ENCODE data around the gene TKTL1. TPM values are rescaled to one million over a fixed set of nuclear protein-coding genes. Genes with fewer than 3 reads are reported as not detected.

Gene TKTL1
- polyA plus RNA-seq, 1 donor from 2014 or later, result 5.5 TPM

DNA sequence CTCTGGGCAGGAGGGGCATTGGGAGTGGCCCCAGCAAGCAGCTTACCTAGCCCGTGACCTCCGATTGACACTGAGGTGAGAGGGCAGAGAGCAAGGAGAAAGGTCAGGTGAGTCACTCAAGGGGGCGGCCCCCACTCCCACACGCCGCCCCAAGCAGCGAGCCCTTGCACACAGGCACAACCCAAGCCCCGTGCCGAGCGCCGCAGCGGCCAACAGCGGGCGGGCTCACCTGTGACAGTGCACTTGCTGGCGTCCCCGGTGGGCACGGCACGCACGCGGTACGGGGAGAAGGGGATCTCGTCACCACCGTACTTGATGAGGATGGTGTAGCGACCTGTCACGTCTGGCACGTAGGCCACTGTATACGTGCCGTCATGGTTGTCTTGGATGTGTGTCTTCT, 61.6 kb downstream of the TKTL1 start:
- Mint-ChIP-seq H3K27ac (peak overlapping the region in 1 of 3 donors; percentile 53), H3K4me1 (peaks cover 0 to 3% (median 2%) of the 10 kb centered on the region in 3 donors), H3K36me3 (no peaks in the 10 kb centered on the region), H3K9me3 (no peaks in the 10 kb centered on the region), H3K27me3 (no peaks in the 10 kb centered on the region), H3K4me3 (no peak overlapping the region)

GRCh38 chrX:154358011-154358410, 62.4 kb downstream of the TKTL1 start:
- Mint-ChIP-seq H3K36me3 (no peaks in the 10 kb centered on the region), H3K27me3 (no peaks in the 10 kb centered on the region), H3K9me3 (no peaks in the 10 kb centered on the region), H3K4me1 (peaks cover 0 to 3% (median 2%) of the 10 kb centered on the region in 3 donors), H3K27ac (no peak overlapping the region), H3K4me3 (no peak overlapping the region)

GRCh38 chrX:154358829-154359228, 63.2 kb downstream of the TKTL1 start:
- peak overlapping the region in 1 of 4 donors; percentile 67 for H3K4me3 Mint-ChIP-seq
- H3K27ac Mint-ChIP-seq, result peak overlapping the region in 1 of 3 donors; percentile 70
- H3K4me1 Mint-ChIP-seq, result peaks cover 0 to 1% (median 0%) of the 10 kb centered on the region in 3 donors
- no peaks in the 10 kb centered on the region for H3K36me3 Mint-ChIP-seq
- no peaks in the 10 kb centered on the region for H3K9me3 Mint-ChIP-seq
- H3K27me3 Mint-ChIP-seq, result no peaks in the 10 kb centered on the region

GRCh38 chrX:154359362-154360154, 64.0 kb downstream of the TKTL1 start:
- Mint-ChIP-seq H3K36me3 (no peaks in the 10 kb centered on the region), H3K4me1 (peaks cover 0 to 1% (median 0%) of the 10 kb centered on the region in 3 donors), H3K9me3 (no peaks in the 10 kb centered on the region), H3K27ac (peak overlapping the region in 2 of 3 donors; percentile 27 to 70), H3K4me3 (no peak overlapping the region), H3K27me3 (no peaks in the 10 kb centered on the region)

- Mint-ChIP-seq H3K4me1 (peaks cover 0 to 1% (median 0%) of the 10 kb centered on the region in 3 donors), H3K27ac (peak overlapping the region in 1 of 3 donors; percentile 85), H3K27me3 (no peaks in the 10 kb centered on the region), H3K9me3 (no peaks in the 10 kb centered on the region), H3K4me3 (no peak overlapping the region), H3K36me3 (no peaks in the 10 kb centered on the region)
These were observed 64.6 kb downstream of the TKTL1 start for GRCh38 chrX:154360155-154360713.

GRCh38 chrX:154362085-154362742, 66.6 kb downstream of the TKTL1 start:
- peak overlapping the region in 1 of 4 donors; percentile 33 for H3K4me3 Mint-ChIP-seq

GRCh38 chrX:154363706-154364439, 68.3 kb downstream of the TKTL1 start:
- Mint-ChIP-seq H3K4me3 (no peak overlapping the region), H3K9me3 (no peaks in the 10 kb centered on the region), H3K27ac (peak overlapping the region in 1 of 3 donors; percentile 85), H3K36me3 (no peaks in the 10 kb centered on the region), H3K4me1 (peaks cover 0 to 6% (median 4%) of the 10 kb centered on the region in 3 donors), H3K27me3 (no peaks in the 10 kb centered on the region)

More at GRCh38 chrX:154362085-154362742, 66.6 kb downstream of the TKTL1 start:
- Mint-ChIP-seq H3K9me3 (no peaks in the 10 kb centered on the region), H3K27me3 (no peaks in the 10 kb centered on the region), H3K36me3 (no peaks in the 10 kb centered on the region), H3K4me1 (peaks cover 0 to 1% (median 1%) of the 10 kb centered on the region in 3 donors), H3K27ac (peak overlapping the region; percentile 19 to 76 (median 73))

- H3K4me1 Mint-ChIP-seq, result peaks cover 0 to 9% (median 4%) of the 10 kb centered on the region in 3 donors
- H3K4me3 Mint-ChIP-seq, result peak overlapping the region in 1 of 4 donors; percentile 25
- no peaks in the 10 kb centered on the region for H3K27me3 Mint-ChIP-seq
- no peaks in the 10 kb centered on the region for H3K36me3 Mint-ChIP-seq
- H3K27ac Mint-ChIP-seq, result peak overlapping the region; percentile 61 to 85 (median 70)
- H3K9me3 Mint-ChIP-seq, result no peaks in the 10 kb centered on the region
These were observed 69.5 kb downstream of the TKTL1 start for GRCh38 chrX:154365052-154365600.

DNA sequence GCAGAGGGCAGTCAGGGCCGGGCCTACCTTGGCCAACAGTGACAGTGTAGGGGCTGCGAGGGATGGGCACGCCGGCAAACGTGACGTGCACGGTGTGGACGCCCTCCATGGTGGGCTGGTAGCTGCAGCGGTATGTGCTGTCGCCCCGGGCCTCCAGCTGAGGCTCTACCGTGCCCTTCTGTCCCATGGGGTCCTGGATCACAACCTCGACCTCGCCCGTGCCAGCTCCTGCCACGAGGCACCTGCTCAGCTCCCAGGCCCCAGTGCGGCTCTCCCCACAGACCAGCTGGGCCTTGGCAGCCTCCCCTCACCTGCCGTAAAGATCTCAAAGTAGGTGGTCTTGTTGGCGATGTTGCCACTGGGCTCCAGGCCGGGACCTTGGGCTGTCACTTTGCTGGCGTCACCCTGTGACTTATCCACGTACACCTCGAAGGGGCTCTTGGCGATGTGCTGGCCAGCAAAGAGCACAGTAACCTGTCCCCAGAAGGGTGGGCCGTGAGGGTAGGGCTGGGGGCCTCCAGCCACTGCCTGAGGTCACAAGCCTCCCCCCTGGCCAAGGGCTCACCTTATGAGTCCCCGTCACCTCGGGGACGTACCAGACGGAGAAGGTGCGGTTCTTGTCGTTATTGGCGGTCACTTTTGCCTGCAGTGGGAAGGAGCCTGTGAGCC, 70.5 kb downstream of the TKTL1 start:
- H3K36me3 Mint-ChIP-seq, result no peaks in the 10 kb centered on the region
- H3K9me3 Mint-ChIP-seq, result no peaks in the 10 kb centered on the region
- H3K4me1 Mint-ChIP-seq, result peaks cover 0 to 9% (median 4%) of the 10 kb centered on the region in 3 donors
- no peaks in the 10 kb centered on the region for H3K27me3 Mint-ChIP-seq
- peak overlapping the region; percentile 46 to 70 (median 67) for H3K27ac Mint-ChIP-seq
- H3K4me3 Mint-ChIP-seq, result no peak overlapping the region

DNA sequence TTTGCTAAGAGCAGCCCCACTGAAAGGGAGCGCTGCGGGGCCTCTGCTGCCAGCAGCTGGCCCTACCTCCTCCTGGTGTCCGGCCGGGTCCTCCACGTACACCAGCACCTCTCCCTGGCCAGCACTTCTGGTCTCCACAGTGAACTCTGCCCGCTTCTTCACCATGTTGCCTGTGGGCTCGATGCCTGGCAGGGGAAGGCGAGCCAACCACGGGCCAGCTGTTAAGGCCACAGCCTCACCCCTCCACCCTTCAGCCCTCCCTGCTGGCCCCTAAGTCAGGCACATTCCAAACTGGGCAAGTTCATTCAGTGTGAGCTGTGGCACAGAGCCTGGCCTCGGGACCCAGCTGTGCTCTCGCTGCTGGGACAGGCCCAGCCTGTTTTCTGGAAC, 71.1 kb downstream of the TKTL1 start:
- Mint-ChIP-seq H3K9me3 (no peaks in the 10 kb centered on the region), H3K4me3 (no peak overlapping the region), H3K27ac (peak overlapping the region; percentile 46 to 87 (median 70)), H3K27me3 (no peaks in the 10 kb centered on the region), H3K36me3 (no peaks in the 10 kb centered on the region), H3K4me1 (peaks cover 0 to 9% (median 4%) of the 10 kb centered on the region in 3 donors)

GRCh38 chrX:154367474-154368308, 72.1 kb downstream of the TKTL1 start:
- peak overlapping the region; percentile 90 to 99 (median 92) for H3K27ac Mint-ChIP-seq
- no peaks in the 10 kb centered on the region for H3K27me3 Mint-ChIP-seq
- peaks cover 4 to 13% (median 9%) of the 10 kb centered on the region in 3 donors for H3K4me1 Mint-ChIP-seq
- no peaks in the 10 kb centered on the region for H3K36me3 Mint-ChIP-seq
- no peaks in the 10 kb centered on the region for H3K9me3 Mint-ChIP-seq
- H3K4me3 Mint-ChIP-seq, result peak overlapping the region; percentile 92 to 99 (median 98)

DNA sequence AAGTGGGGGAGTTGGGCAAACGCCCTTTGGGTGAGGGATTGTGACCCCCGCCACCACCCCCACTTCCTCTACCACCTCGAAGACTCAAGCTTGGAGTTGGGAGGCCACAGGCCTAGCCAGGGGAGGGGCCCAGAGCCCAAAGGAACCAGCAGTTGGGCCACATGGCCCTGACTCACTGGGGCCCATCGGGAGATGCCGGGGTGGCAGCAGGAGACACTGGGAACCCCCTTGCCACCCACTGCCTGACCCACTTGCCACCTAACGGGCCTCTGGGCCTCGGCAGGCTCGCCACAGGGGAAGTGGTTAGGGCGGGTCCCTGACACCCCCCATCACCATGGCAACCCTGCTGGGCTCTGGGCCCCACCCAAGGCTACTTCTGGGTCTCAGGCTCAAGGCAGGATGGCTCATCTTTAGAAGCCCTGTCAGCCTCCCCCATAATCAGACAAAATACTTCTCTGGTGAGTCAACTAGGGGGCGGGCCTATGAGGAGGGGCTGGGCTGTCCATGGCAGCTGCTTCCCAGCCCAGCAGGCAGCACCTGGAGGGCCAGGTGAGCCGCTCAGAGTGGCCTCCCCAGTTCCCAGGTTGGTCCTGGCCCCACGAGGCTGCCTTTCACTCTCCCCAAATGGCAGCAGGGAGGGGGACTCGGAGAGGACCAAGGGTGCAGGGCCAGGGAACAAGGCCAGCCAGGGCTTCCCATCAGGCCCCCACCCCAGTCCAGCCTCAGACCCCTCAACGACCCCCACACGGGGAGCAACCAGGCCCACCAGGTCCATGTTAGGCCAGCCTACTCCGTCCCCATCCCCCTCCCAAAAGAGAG, 73.2 kb downstream of the TKTL1 start:
- Mint-ChIP-seq H3K4me1 (peaks cover 10 to 15% (median 13%) of the 10 kb centered on the region in 3 donors), H3K9me3 (no peaks in the 10 kb centered on the region), H3K27ac (peak overlapping the region; percentile 90 to 99 (median 92)), H3K36me3 (no peaks in the 10 kb centered on the region), H3K27me3 (no peaks in the 10 kb centered on the region), H3K4me3 (peak overlapping the region; percentile 92 to 99 (median 98))

All from IgD-negative memory B cell (primary cell).